ENCODE data around the gene MACROD2. TPM values are rescaled to one million over a fixed set of nuclear protein-coding genes. Genes with fewer than 3 reads are reported as not detected.
"Not testable (repeated sequence)": the region's sequence is repeated elsewhere in the genome, so short reads cannot be mapped to it uniquely, and the experiment has no call there.

The MACROD2 gene
- total RNA-seq, 1 experiment from 2014 or later = 3.4 TPM

GRCh38 chr20:15336536-15336935 lies 1341.2 kb downstream of the MACROD2 start:
- DNase-seq (ENCODE audit: low read depth) = no peak
- in situ Hi-C loops (cut with HindIII; ENCODE audit: low pct_unique_long_range_greater_than_20kb, low sequenced_read_pairs) = no loop called here

GRCh38 chr20:15339264-15339663 lies 1343.9 kb downstream of the MACROD2 start:
- in situ Hi-C loops (cut with HindIII; ENCODE audit: low pct_unique_long_range_greater_than_20kb, low sequenced_read_pairs) = no loop called here
- DNase-seq (ENCODE audit: low read depth) = no peak

GRCh38 chr20:15342991-15343523 lies 1347.7 kb downstream of the MACROD2 start:
- in situ Hi-C loops (cut with HindIII; ENCODE audit: low pct_unique_long_range_greater_than_20kb, low sequenced_read_pairs) = no loop called here
- DNase-seq (ENCODE audit: low read depth) = no peak

GRCh38 chr20:15345287-15345686 lies 1350.0 kb downstream of the MACROD2 start:
- in situ Hi-C loops (cut with HindIII; ENCODE audit: low pct_unique_long_range_greater_than_20kb, low sequenced_read_pairs) = no loop called here
- DNase-seq (ENCODE audit: low read depth) = no peak

- no peak for DNase-seq (ENCODE audit: low read depth)
- in situ Hi-C loops (cut with HindIII; ENCODE audit: low pct_unique_long_range_greater_than_20kb, low sequenced_read_pairs) = no loop called here
Observed at GRCh38 chr20:15346657-15347280, 1351.5 kb downstream of the MACROD2 start.

- in situ Hi-C loops (cut with HindIII; ENCODE audit: low pct_unique_long_range_greater_than_20kb, low sequenced_read_pairs) = no loop called here
- DNase-seq (ENCODE audit: low read depth) = peak; percentile 10
Observed at GRCh38 chr20:15359056-15359455, 1363.7 kb downstream of the MACROD2 start.

GRCh38 chr20:15362849-15363248 lies 1367.5 kb downstream of the MACROD2 start:
- in situ Hi-C loops (cut with HindIII; ENCODE audit: low pct_unique_long_range_greater_than_20kb, low sequenced_read_pairs) = no loop called here
- no peak for DNase-seq (ENCODE audit: low read depth)

- no peak for DNase-seq (ENCODE audit: low read depth)
- in situ Hi-C loops (cut with HindIII; ENCODE audit: low pct_unique_long_range_greater_than_20kb, low sequenced_read_pairs) = no loop called here
Observed at GRCh38 chr20:15364781-15365180, 1369.5 kb downstream of the MACROD2 start.

- no peak for DNase-seq (ENCODE audit: low read depth)
- in situ Hi-C loops (cut with HindIII; ENCODE audit: low pct_unique_long_range_greater_than_20kb, low sequenced_read_pairs) = no loop called here
Observed at GRCh38 chr20:15370370-15370769, 1375.1 kb downstream of the MACROD2 start.

- DNase-seq (ENCODE audit: low read depth) = no peak
- in situ Hi-C loops (cut with HindIII; ENCODE audit: low pct_unique_long_range_greater_than_20kb, low sequenced_read_pairs) = no loop called here
Observed at GRCh38 chr20:15374682-15375081, 1379.4 kb downstream of the MACROD2 start.

GRCh38 chr20:15375836-15376235 lies 1380.5 kb downstream of the MACROD2 start:
- in situ Hi-C loops (cut with HindIII; ENCODE audit: low pct_unique_long_range_greater_than_20kb, low sequenced_read_pairs) = no loop called here
- DNase-seq (ENCODE audit: low read depth) = no peak

- in situ Hi-C loops (cut with HindIII; ENCODE audit: low pct_unique_long_range_greater_than_20kb, low sequenced_read_pairs); DNase-seq (ENCODE audit: low read depth): not testable (repeated sequence)
Observed at GRCh38 chr20:15377603-15378002, 1382.3 kb downstream of the MACROD2 start.

- no peak for DNase-seq (ENCODE audit: low read depth)
- in situ Hi-C loops (cut with HindIII; ENCODE audit: low pct_unique_long_range_greater_than_20kb, low sequenced_read_pairs) = no loop called here
Observed at GRCh38 chr20:15378151-15378550, 1382.8 kb downstream of the MACROD2 start.

GRCh38 chr20:15379681-15380296 lies 1384.5 kb downstream of the MACROD2 start:
- in situ Hi-C loops (cut with HindIII; ENCODE audit: low pct_unique_long_range_greater_than_20kb, low sequenced_read_pairs) = no loop called here
- no peak for DNase-seq (ENCODE audit: low read depth)

GRCh38 chr20:15380770-15381169 lies 1385.5 kb downstream of the MACROD2 start:
- in situ Hi-C loops (cut with HindIII; ENCODE audit: low pct_unique_long_range_greater_than_20kb, low sequenced_read_pairs) = no loop called here
- DNase-seq (ENCODE audit: low read depth) = no peak

- no peak for DNase-seq (ENCODE audit: low read depth)
- in situ Hi-C loops (cut with HindIII; ENCODE audit: low pct_unique_long_range_greater_than_20kb, low sequenced_read_pairs) = no loop called here
Observed at GRCh38 chr20:15387228-15387627, 1391.9 kb downstream of the MACROD2 start.

- no peak for DNase-seq (ENCODE audit: low read depth)
- in situ Hi-C loops (cut with HindIII; ENCODE audit: low pct_unique_long_range_greater_than_20kb, low sequenced_read_pairs) = no loop called here
Observed at GRCh38 chr20:15395457-15395856, 1400.1 kb downstream of the MACROD2 start.

GRCh38 chr20:15396026-15396425 lies 1400.7 kb downstream of the MACROD2 start:
- in situ Hi-C loops (cut with HindIII; ENCODE audit: low pct_unique_long_range_greater_than_20kb, low sequenced_read_pairs) = no loop called here
- no peak for DNase-seq (ENCODE audit: low read depth)

GRCh38 chr20:15396900-15397299 lies 1401.6 kb downstream of the MACROD2 start:
- DNase-seq (ENCODE audit: low read depth) = no peak
- in situ Hi-C loops (cut with HindIII; ENCODE audit: low pct_unique_long_range_greater_than_20kb, low sequenced_read_pairs) = no loop called here

- DNase-seq (ENCODE audit: low read depth) = no peak
- in situ Hi-C loops (cut with HindIII; ENCODE audit: low pct_unique_long_range_greater_than_20kb, low sequenced_read_pairs) = no loop called here
Observed at GRCh38 chr20:15399781-15400180, 1404.5 kb downstream of the MACROD2 start.
